ENCODE measurements around the gene ZBTB34.

- TF ChIP-seq CTCF (IDR thresholded peaks at IDR 0.05) (no peak), POLR2A (IDR thresholded peaks at IDR 0.05) (no peak)
These were observed 21.5 kb upstream of the ZBTB34 start for GRCh38 chr9:126838895-126839294.
